HFF-Myc (cell line): ENCODE results near the gene DEFB108B.
"Not testable (repeated sequence)": the region's sequence is repeated elsewhere in the genome, so short reads cannot be mapped to it uniquely, and the experiment has no call there.

Experiments used
- DNase-seq: peaks from one replicate; pipeline ENCODE4 v3.0.0-alpha.2; 2011; ENCODE audit warnings: low read depth; ENCODE audit errors: extremely low read depth
- H3K4me3 ChIP-seq: replicated peaks from 2 replicates; pipeline ENCODE4 v1.5.1; 2011; ENCODE audit warnings: low read depth, mild to moderate bottlenecking, control low read depth, low read length
- CTCF ChIP-seq: IDR thresholded peaks from 2 replicates; pipeline ENCODE4 v1.5.1; 2012; ENCODE audit warnings: mild to moderate bottlenecking, low read depth, low read length, control low read depth; ENCODE audit errors: missing control alignments

Gene DEFB108B

GRCh38 chr11:71832811-71833210 lies at the start of gene DEFB108B:
Gene DEFB108B (plus strand): TSS chr11:71833200. CDS start chr11:71833200, 0 bp downstream.
- DNase-seq, H3K4me3 ChIP-seq: not testable (repeated sequence)

GRCh38 chr11:71786114-71786847 lies 46.7 kb upstream of the DEFB108B start:
- DNase-seq, result not testable (repeated sequence)

GRCh38 chr11:71786848-71787097 lies 46.2 kb upstream of the DEFB108B start:
- DNase-seq, result peak; percentile 92
- H3K4me3 ChIP-seq, result peak overlapping the region; percentile 62; the same call in 1 of the 2 replicates

More at GRCh38 chr11:71786114-71786847, 46.7 kb upstream of the DEFB108B start:
- H3K4me3 ChIP-seq, result peak overlapping the region; percentile 45

- DNase-seq, result peak; percentile 81
- H3K4me3 ChIP-seq, result peak overlapping the region; percentile 62
- TF ChIP-seq CTCF, result no peak
Observed at GRCh38 chr11:71787098-71787823, 45.7 kb upstream of the DEFB108B start.

GRCh38 chr11:71787824-71788454 lies 45.1 kb upstream of the DEFB108B start:
- peak overlapping the region; percentile 62 for H3K4me3 ChIP-seq
- not testable (repeated sequence) for DNase-seq

- not testable (repeated sequence) for H3K4me3 ChIP-seq, DNase-seq
Observed at GRCh38 chr11:71789444-71790196, 43.4 kb upstream of the DEFB108B start.

- not testable (repeated sequence) for H3K4me3 ChIP-seq, DNase-seq
Observed at GRCh38 chr11:71791111-71791510, 41.9 kb upstream of the DEFB108B start.

GRCh38 chr11:71792621-71793235 lies 40.3 kb upstream of the DEFB108B start:
- DNase-seq, H3K4me3 ChIP-seq: not testable (repeated sequence)
- peak; percentile 54 for TF ChIP-seq CTCF

GRCh38 chr11:71794386-71795040 lies 38.5 kb upstream of the DEFB108B start:
- not testable (repeated sequence) for DNase-seq

GRCh38 chr11:71795236-71795635 lies 37.8 kb upstream of the DEFB108B start:
- not testable (repeated sequence) for DNase-seq, H3K4me3 ChIP-seq

More at GRCh38 chr11:71794386-71795040, 38.5 kb upstream of the DEFB108B start:
- not testable (repeated sequence) for H3K4me3 ChIP-seq

GRCh38 chr11:71796016-71796415 lies 37.0 kb upstream of the DEFB108B start:
- not testable (repeated sequence) for DNase-seq, H3K4me3 ChIP-seq

- not testable (repeated sequence) for H3K4me3 ChIP-seq, DNase-seq
Observed at GRCh38 chr11:71796781-71797180, 36.2 kb upstream of the DEFB108B start.

GRCh38 chr11:71799556-71800128 lies 33.4 kb upstream of the DEFB108B start:
- DNase-seq, H3K4me3 ChIP-seq: not testable (repeated sequence)
